OCI-LY7 (cell line): ENCODE results near the gene TARP.
"Not testable (repeated sequence)": the region's sequence is repeated elsewhere in the genome, so short reads cannot be mapped to it uniquely, and the experiment has no call there.

Experiments used
- BruUV-seq: library from RNA; stranded (reverse); fragments of 400-500 nt; replicated peaks from 2 replicates; lab custom pipeline; 2021; lab: Mats Ljungman, UMichigan
- CTCF ChIA-PET: fragments of 300-600 bp; sonication (Branson Sonifier 250); formaldehyde crosslinking; loops from one replicate; lab custom pipeline; 2022; ENCODE audit warnings: antibody characterized with exemption; ENCODE audit not compliant: unreplicated experiment; lab: Charles Lee
- POLR2A ChIA-PET: fragments of 300-600 bp; sonication (Branson Sonifier 250); formaldehyde crosslinking; loops from one replicate; lab custom pipeline; 2022; ENCODE audit warnings: antibody characterized with exemption; lab: Charles Lee
- DNase-seq: peaks from one replicate; pipeline ENCODE4 v3.0.0-alpha.2; 2015; ENCODE audit warnings: low spot score
- H2AFZ ChIP-seq: fragments of 200-600 bp; sonication (generic), shearing (Covaris generic); 2 replicates; pipeline ENCODE4 v1.6.1; 2014; ENCODE audit warnings: mild to moderate bottlenecking, antibody characterized with exemption, low read length, moderate library complexity
- H3K27ac ChIP-seq: fragments of 200-600 bp; sonication (generic); 2 replicates; pipeline ENCODE4 v1.5.1; 2014; ENCODE audit warnings: mixed run types, low read depth, mild to moderate bottlenecking, moderate library complexity, low read length, inconsistent platforms; ENCODE audit not compliant: poor library complexity, severe bottlenecking
- H3K36me3 ChIP-seq: fragments of 200-600 bp; sonication (generic); 2 replicates; pipeline ENCODE4 v1.6.1; 2014; ENCODE audit warnings: mild to moderate bottlenecking, antibody characterized with exemption, low read length, moderate library complexity, mixed read lengths; ENCODE audit not compliant: insufficient read depth
- H3K4me1 ChIP-seq: fragments of 200-600 bp; sonication (generic); 2 replicates; pipeline ENCODE4 v1.5.1; 2014; ENCODE audit warnings: mild to moderate bottlenecking, low read length; ENCODE audit not compliant: insufficient read depth, poor library complexity, severe bottlenecking
- H3K4me2 ChIP-seq: fragments of 200-600 bp; sonication (generic); 2 replicates; pipeline ENCODE4 v1.6.1; 2014; ENCODE audit warnings: mild to moderate bottlenecking, low read length
- H3K4me3 ChIP-seq: fragments of 200-600 bp; sonication (generic); 2 replicates; pipeline ENCODE4 v1.5.1; 2014; ENCODE audit warnings: mild to moderate bottlenecking, low read depth, low read length; ENCODE audit not compliant: poor library complexity, severe bottlenecking
- H3K79me2 ChIP-seq: fragments of 200-600 bp; sonication (generic); 2 replicates; pipeline ENCODE4 v1.6.1; 2016; ENCODE audit warnings: low read depth, mild to moderate bottlenecking, low read length, moderate library complexity, mixed read lengths; ENCODE audit not compliant: insufficient read depth
- H3K9me2 ChIP-seq: fragments of 200-600 bp; sonication (generic); 2 replicates; pipeline ENCODE4 v1.6.1; 2016; ENCODE audit warnings: mild to moderate bottlenecking, low read length, mixed read lengths; ENCODE audit not compliant: insufficient read depth
- H3K9me3 ChIP-seq: fragments of 200-600 bp; sonication (generic); 2 replicates; pipeline ENCODE4 v1.6.1; 2014; ENCODE audit warnings: mild to moderate bottlenecking, mixed run types, low read length, mixed read lengths
- H4K20me1 ChIP-seq: fragments of 200-600 bp; sonication (generic); 2 replicates; pipeline ENCODE4 v1.6.1; 2014; ENCODE audit warnings: mild to moderate bottlenecking, antibody characterized with exemption, low read length, moderate library complexity, mixed read lengths; ENCODE audit not compliant: insufficient read depth
- EZH2phosphoT487 ChIP-seq: fragments of 200-600 bp; sonication (generic); IDR thresholded peaks from 2 replicates; pipeline ENCODE4 v1.6.1; 2018; ENCODE audit warnings: low read depth, borderline replicate concordance, mild to moderate bottlenecking, mixed run types, antibody characterized with exemption, low read length, moderate library complexity, mixed read lengths
- intact Hi-C: fragments of 100-400 bp; cut with micrococcal nuclease; formaldehyde crosslinking; loops from one replicate; pipeline ENCODE4 v1.10.0; 2022; ENCODE audit not compliant: unreplicated experiment
- TF ChIP-seq, protein P1 (sequence below): fragments of 200-600 bp; sonication (generic); conservative IDR thresholded peaks from 2 replicates; pipeline ENCODE4 v1.5.1; 2014; ENCODE audit warnings: mild to moderate bottlenecking, antibody characterized with exemption, low read length, moderate library complexity, mixed read lengths

Gene TARP

DNA sequence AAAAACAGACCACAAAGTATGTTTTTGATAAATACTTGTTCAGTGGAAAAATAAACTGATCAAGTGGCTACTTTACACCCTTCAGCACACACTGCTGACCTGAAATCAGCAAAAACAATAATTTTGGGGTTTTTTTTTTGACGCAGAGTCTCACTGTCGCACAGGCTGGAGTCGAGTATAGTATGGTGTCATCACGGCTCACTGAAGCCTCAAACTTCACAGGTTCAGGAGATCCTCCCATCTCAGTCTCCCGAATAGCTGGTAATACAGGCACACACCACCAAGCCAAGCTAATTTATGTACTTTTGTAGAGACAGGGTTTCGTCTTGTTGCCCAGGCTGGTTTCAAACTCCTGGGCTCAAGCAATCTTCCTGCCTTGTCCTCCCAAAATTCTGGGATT, 30.6 kb downstream of the TARP start:
- BruUV-seq = no TSS peak
- Histone ChIP-seq H3K4me2 (no peak overlapping the region), H3K79me2 (no peaks in the 10 kb centered on the region), H3K27ac (no peak overlapping the region), H3K9me2 (no peaks in the 10 kb centered on the region), H3K36me3 (no peaks in the 10 kb centered on the region), H4K20me1 (no peaks in the 10 kb centered on the region), H3K9me3 (no peaks in the 10 kb centered on the region), H3K4me1 (no peaks in the 10 kb centered on the region), H2AFZ (no peak overlapping the region), H3K4me3 (no peak overlapping the region)
- POLR2A ChIA-PET = no interaction called here
- TF ChIP-seq EZH2phosphoT487 = no peak
- TF ChIP-seq, protein P1, sequence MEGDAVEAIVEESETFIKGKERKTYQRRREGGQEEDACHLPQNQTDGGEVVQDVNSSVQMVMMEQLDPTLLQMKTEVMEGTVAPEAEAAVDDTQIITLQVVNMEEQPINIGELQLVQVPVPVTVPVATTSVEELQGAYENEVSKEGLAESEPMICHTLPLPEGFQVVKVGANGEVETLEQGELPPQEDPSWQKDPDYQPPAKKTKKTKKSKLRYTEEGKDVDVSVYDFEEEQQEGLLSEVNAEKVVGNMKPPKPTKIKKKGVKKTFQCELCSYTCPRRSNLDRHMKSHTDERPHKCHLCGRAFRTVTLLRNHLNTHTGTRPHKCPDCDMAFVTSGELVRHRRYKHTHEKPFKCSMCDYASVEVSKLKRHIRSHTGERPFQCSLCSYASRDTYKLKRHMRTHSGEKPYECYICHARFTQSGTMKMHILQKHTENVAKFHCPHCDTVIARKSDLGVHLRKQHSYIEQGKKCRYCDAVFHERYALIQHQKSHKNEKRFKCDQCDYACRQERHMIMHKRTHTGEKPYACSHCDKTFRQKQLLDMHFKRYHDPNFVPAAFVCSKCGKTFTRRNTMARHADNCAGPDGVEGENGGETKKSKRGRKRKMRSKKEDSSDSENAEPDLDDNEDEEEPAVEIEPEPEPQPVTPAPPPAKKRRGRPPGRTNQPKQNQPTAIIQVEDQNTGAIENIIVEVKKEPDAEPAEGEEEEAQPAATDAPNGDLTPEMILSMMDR = no peak
- DNase-seq = no peak
- intact Hi-C loops = no loop called here
- CTCF ChIA-PET = no interaction called here

DNA sequence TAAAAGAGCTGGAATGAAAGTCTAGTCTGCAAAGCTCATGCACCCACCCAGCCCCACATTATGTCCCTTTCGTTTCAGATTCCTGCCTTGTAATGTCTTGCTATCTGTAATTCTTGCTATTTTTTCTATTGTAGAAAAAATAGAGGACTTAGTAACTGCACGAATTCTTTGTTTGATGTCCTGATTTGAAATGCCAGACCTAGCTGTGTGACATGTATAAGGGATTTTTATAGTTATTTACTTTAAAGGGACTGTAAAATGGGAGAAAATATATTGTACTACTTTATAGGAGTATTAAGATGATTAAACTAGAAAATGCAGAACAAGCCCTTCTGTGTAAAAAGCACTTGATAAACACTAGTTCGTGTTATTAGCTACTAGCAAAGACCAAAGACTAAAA, 32.4 kb downstream of the TARP start:
- H3K4me1 ChIP-seq = no peaks in the 10 kb centered on the region
- H3K79me2 ChIP-seq = no peaks in the 10 kb centered on the region
- ChIA-PET POLR2A (no interaction called here), CTCF (no interaction called here)
- no peak overlapping the region for H3K4me2 ChIP-seq
- H2AFZ ChIP-seq = no peak overlapping the region
- H3K27ac ChIP-seq = no peak overlapping the region
- H4K20me1 ChIP-seq = no peaks in the 10 kb centered on the region
- H3K9me3 ChIP-seq = no peaks in the 10 kb centered on the region
- H3K36me3 ChIP-seq = no peaks in the 10 kb centered on the region
- intact Hi-C loops = no loop called here
- H3K9me2 ChIP-seq = no peaks in the 10 kb centered on the region
- no peak for TF ChIP-seq EZH2phosphoT487
- TF ChIP-seq, protein P1 = no peak
- BruUV-seq = no TSS peak
- DNase-seq = no peak
- H3K4me3 ChIP-seq = no peak overlapping the region

DNA sequence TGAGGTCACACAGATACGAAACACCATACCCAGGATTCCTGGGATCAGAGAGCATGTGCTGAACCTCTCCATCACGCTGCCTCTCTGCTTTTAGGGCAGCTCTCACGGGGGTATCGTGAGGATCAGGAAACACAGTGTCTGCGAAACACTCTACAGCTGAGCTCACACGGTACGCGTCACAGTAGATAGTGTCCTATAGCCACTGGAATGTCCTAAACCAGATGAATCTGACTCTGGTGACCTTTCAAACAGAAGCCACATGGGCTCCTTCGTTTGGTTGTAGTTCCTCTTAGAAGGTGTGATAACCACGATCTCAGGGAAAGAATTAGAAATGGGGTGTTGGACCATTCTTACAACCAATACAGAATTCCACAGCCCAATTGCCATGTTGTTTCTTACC, 34.3 kb downstream of the TARP start:
- intact Hi-C loops, POLR2A ChIA-PET, H3K4me2 ChIP-seq, H3K27ac ChIP-seq, H3K9me2 ChIP-seq, H3K36me3 ChIP-seq, BruUV-seq, H3K4me3 ChIP-seq, H3K9me3 ChIP-seq, H3K79me2 ChIP-seq, DNase-seq, H2AFZ ChIP-seq, CTCF ChIA-PET, H3K4me1 ChIP-seq, H4K20me1 ChIP-seq: not testable (repeated sequence)
